WI38 (cell line): ENCODE data around the gene CYP2R1.

Experiments used
- H3K4me3 ChIP-seq: 2 replicates; pipeline ENCODE4 v1.5.1; 2011; ENCODE audit warnings: low read depth, mild to moderate bottlenecking, control low read depth, low read length
- CTCF ChIP-seq: IDR thresholded peaks from 2 replicates; pipeline ENCODE4 v1.5.1; 2012; ENCODE audit warnings: low read depth, mild to moderate bottlenecking, control low read depth, low read length

Gene CYP2R1

DNA sequence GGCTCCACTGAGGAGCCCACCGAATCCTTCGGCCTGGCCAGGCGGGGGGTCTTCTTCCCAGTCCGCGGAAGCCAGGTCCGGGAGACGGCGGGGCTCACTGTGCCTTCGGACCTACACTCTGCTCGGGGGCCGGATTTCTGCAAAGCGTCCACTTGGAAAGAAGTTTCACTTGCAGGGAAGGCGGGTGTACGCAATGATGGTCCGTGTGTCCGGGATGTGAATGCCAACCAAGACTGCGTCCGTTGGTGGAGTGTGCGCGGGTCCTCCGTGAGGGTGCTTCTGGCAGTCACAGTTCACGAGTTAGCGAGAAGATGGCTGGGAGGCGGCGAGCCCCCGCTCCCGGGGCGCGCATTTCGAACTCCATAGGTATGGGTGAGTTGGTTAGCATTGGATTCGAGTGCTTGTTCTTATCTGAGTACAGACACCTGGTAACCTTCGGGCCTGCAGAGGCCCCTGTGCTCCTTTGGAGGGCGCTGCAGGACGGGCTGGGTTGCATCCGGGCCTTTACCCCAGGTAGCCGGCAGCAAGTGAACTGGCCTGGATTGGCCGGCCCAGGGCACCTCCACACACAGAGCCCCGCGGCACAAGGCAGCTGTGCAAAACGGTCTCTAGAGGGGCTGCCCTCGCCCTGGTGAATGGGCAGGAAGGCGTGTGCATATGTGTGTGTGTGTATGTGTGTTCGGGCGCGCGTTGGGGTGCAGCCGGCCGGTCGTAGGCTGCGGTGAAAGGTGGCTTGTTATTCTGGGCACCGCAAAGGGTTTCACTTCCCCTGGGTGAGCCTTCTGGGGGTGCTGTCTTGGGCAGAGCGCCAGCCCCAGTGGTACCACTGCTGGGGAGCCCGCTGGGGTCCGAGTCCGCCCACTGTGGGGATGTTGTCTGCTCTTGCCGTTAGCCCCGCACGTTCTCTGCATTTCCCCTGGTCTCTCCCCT is 13.3 kb upstream of the CYP2R1 start:
- no peak for TF ChIP-seq CTCF

GRCh38 chr11:14904745-14905103 is 12.7 kb upstream of the CYP2R1 start:
- H3K4me3 ChIP-seq = peak overlapping the region; percentile 31
- peak; percentile 71 for TF ChIP-seq CTCF

More for the DNA sequence above, 13.3 kb upstream of the CYP2R1 start:
- peak overlapping the region; percentile 31 for H3K4me3 ChIP-seq

- no peak overlapping the region for H3K4me3 ChIP-seq
- TF ChIP-seq CTCF = no peak
These were observed 10.8 kb upstream of the CYP2R1 start for GRCh38 chr11:14902650-14903350.

- H3K4me3 ChIP-seq = no peak overlapping the region
- no peak for TF ChIP-seq CTCF
These were observed 6.9 kb upstream of the CYP2R1 start for GRCh38 chr11:14898906-14899305.

DNA sequence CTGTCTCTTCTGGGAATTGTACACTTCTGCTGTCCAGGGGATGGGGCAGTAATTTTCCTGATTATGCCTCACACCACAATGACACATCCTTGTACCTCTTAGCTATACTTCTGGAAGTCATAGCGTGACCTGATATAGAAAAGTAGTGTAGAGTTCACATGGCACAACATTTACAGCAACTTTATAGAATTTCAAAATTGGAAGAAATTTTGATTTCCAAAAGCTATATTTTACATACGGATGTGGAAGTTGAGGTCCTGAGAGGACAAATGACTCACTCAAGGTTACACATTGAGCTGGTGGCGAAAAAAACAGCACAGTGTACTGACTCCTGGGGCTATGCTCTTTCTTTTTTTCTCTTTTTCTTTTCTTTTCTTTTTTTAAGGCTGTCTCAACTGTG is 6.3 kb upstream of the CYP2R1 start:
- H3K4me3 ChIP-seq = no peak overlapping the region
- no peak for TF ChIP-seq CTCF

DNA sequence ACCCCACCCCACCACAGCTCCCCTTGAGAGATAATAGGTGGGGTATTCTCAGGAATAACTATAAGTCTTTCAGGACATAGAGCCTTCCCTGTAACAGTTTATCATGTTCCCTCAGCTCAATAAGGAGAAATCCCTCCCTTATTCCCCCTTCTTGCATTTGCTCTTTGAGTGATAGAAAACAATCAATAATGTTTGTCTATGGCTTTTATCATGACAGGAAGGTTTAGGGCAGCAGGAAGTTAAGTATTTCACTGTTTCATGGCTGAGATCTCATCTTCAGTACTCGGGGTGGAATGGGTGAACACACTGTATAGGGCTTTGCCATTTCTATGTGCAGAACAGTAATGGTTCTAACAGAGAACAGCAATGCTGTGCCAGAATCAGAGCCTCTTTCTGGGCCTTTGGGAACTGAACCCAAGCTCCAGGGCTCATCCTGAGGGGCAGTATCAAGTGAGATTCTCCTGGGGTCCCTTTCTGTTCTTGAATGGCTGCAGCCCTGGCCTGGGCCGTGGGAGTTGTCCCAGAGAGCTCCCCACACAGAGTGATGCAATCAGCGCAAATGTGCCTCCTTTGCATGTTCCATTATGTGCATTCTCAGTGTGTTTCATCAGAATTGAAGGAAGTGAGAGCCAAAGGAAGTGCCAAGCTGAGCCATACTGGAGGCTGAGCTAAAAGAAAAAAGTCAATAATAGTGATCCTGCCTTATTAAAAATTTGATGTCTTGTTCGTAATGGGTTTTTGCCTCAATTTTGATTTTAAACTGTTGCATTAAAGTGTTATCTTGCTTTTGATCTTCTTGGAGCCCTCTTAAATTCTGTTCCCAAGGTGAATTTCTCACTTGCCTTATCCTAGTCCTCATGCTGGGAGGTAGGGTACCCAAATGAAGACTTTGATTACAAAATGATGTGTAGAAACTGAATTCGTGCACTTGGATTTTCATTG is 2.9 kb upstream of the CYP2R1 start:
- H3K4me3 ChIP-seq = no peak overlapping the region

More for the DNA sequence above, 2.9 kb upstream of the CYP2R1 start:
- no peak for TF ChIP-seq CTCF
